HepG2 (cell line): ENCODE measurements around the gene SPAG4. TPM values are rescaled to one million over a fixed set of nuclear protein-coding genes. Genes with fewer than 3 reads are reported as not detected.

Source experiments
- FLYWCH1 ChIP-seq: sonication (generic); formaldehyde crosslinking; IDR thresholded peaks from 2 replicates; pipeline ENCODE4 v1.8.1; 2023; ENCODE audit warnings: mild to moderate bottlenecking, missing genetic modification reagents
- FOXK1 ChIP-seq: sonication (generic); formaldehyde crosslinking; IDR thresholded peaks from 2 replicates; pipeline ENCODE4 v1.4.0; 2020; ENCODE audit warnings: low read depth, missing genetic modification reagents, borderline replicate concordance
- JUNB ChIP-seq: sonication (generic); formaldehyde crosslinking; IDR thresholded peaks from 2 replicates; pipeline ENCODE4 v1.8.0; 2022; ENCODE audit warnings: missing genetic modification reagents, mild to moderate bottlenecking, borderline replicate concordance
- MIER3 ChIP-seq: IDR thresholded peaks from 2 replicates; pipeline ENCODE4 v1.6.1; 2016; ENCODE audit warnings: missing compliant biosample characterization, borderline replicate concordance
- RAD21 ChIP-seq: fragments of 450-650 bp; formaldehyde crosslinking; IDR thresholded peaks from 2 replicates; pipeline ENCODE4 v1.5.0; 2020; ENCODE audit warnings: mild to moderate bottlenecking
- SMC3 ChIP-seq: IDR thresholded peaks from 2 replicates; pipeline ENCODE4 v1.6.1; 2011; ENCODE audit warnings: low read length, improper control_type of control experiment
- TSC22D2 ChIP-seq: sonication (generic); formaldehyde crosslinking; IDR thresholded peaks from 2 replicates; pipeline ENCODE4 v1.5.1; 2020; ENCODE audit warnings: missing genetic modification reagents, mild to moderate bottlenecking, borderline replicate concordance
- ZMYM2 ChIP-seq: sonication (generic); formaldehyde crosslinking; IDR thresholded peaks from 2 replicates; pipeline ENCODE4 v1.8.0; 2022; ENCODE audit warnings: mild to moderate bottlenecking, missing genetic modification reagents
- ZNF441 ChIP-seq: sonication (generic); formaldehyde crosslinking; IDR thresholded peaks from 2 replicates; pipeline ENCODE4 v1.7.0; 2021; ENCODE audit warnings: missing genetic modification reagents, borderline replicate concordance
- ZNF558 ChIP-seq: sonication (generic); formaldehyde crosslinking; IDR thresholded peaks from 2 replicates; pipeline ENCODE4 v1.9.0; 2022; ENCODE audit warnings: mild to moderate bottlenecking, missing genetic modification reagents, borderline replicate concordance
- polyA plus RNA-seq, 8 experiments: library from polyadenylated mRNA; depleted of rRNA in 3 of 8; stranded (reverse) in 7 of 8; unstranded in 1 of 8; fragments of >200 nt; fragmentation: Illumina TruSeq in 4 of 8; extraction: Trizol in 4 of 8; gene quantifications; 2 replicates each; pipeline versions ENCODE4 v1.2.1 to v1.2.3, GENCODE V29; 2011 to 2016; ENCODE audit warnings: low read depth in 4 of 8, missing spikeins in 1 of 8, mixed read lengths in 1 of 8; ENCODE audit not compliant: insufficient read depth in 1 of 8
- total RNA-seq, 5 experiments: library from RNA; depleted of rRNA; stranded (reverse); fragments of >200 nt; fragmentation: Illumina TruSeq; extraction: Trizol; gene quantifications; 2 replicates each; pipeline ENCODE4 v1.2.3, GENCODE V29; 2016; ENCODE audit warnings: low read depth in 1 of 5
- TF ChIP-seq, protein P1 (sequence below): fragments of 450-650 bp; IDR thresholded peaks from 2 replicates; pipeline ENCODE4 v1.6.1; 2016
- TF ChIP-seq, protein P2 (sequence below): sonication (generic); formaldehyde crosslinking; IDR thresholded peaks from 2 replicates; pipeline ENCODE4 v1.9.0; 2021; ENCODE audit warnings: mild to moderate bottlenecking, missing genetic modification reagents
- TF ChIP-seq, protein P3 (sequence below): IDR thresholded peaks from 2 replicates; pipeline ENCODE4 v1.6.1; 2016
- TF ChIP-seq, protein P4 (sequence below): conservative IDR thresholded peaks from 2 replicates; pipeline ENCODE4 v1.6.1; 2018; ENCODE audit warnings: missing genetic modification reagents

SPAG4 gene
- total and polyA plus RNA-seq, 2 of the 13 experiments (the other 11 are each of a cell fraction or from before 2014, with no cell fraction given), result 5.8 to 137 TPM

DNA sequence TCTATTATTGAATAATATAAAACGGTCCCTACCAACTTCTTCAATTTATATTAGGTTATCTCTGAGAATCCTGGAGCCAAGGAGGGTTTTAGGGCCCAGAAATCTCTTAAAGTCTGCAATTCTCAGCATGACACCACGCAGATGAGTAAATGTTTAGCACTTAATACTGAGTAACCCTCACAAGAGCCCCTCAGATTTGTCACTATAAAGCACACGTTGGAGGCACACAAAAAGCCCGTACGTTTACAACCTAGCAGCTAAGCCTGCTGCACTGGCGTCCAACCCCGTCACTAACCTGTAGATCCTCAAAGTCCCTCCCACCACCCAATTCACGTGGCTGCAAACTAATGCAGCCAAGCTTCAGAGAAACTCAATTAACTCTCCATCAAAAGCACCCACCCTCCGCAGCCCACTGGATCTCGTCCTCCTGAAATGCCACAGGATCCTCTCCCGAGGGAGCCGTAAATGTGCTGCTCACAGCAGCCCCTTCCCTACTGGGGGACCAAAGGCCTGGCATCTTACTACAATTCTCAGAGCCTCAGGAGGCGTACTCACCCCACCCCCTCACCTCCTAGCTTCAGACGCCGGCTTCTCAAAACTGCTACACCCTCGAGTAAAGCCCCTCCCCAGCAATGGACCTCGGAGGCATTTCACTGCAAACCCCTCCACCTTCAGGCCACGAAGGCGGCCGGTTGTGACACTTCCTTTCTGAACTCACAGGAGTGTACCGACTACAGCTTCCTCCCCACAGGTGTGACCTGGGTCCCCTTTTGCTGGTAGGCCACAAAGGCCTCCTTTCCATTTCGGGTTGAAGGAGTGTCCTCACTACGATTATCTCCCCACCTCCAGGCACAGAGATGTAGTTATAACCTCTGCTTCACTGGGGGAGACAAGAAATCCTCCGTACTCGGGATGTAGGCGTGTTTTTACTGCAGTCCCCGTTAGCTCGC is 48.2 kb downstream of the SPAG4 start (continued):
- TF ChIP-seq, protein P1, sequence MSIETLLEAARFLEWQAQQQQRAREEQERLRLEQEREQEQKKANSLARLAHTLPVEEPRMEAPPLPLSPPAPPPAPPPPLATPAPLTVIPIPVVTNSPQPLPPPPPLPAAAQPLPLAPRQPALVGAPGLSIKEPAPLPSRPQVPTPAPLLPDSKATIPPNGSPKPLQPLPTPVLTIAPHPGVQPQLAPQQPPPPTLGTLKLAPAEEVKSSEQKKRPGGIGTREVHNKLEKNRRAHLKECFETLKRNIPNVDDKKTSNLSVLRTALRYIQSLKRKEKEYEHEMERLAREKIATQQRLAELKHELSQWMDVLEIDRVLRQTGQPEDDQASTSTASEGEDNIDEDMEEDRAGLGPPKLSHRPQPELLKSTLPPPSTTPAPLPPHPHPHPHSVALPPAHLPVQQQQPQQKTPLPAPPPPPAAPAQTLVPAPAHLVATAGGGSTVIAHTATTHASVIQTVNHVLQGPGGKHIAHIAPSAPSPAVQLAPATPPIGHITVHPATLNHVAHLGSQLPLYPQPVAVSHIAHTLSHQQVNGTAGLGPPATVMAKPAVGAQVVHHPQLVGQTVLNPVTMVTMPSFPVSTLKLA, result 0 out of 2 replicates have a peak, but pooled peaks have one; percentile 9
- TF ChIP-seq FLYWCH1 (CRISPR knock-in tag) (0 out of 2 replicates have a peak, but pooled peaks have one; percentile 22), ZNF441 (0 out of 2 replicates have a peak, but pooled peaks have one; percentile 43), JUNB (CRISPR knock-in tag) (no peak), SMC3 (peak; percentile 1; the same call in 1 of the 2 replicates), RAD21 (peak; percentile 25; the same call in 1 of the 2 replicates), MIER3 (CRISPR knock-in tag) (0 out of 2 replicates have a peak, but pooled peaks have one; percentile 17), FOXK1 (CRISPR knock-in tag) (0 out of 2 replicates have a peak, but pooled peaks have one; percentile 11), TSC22D2 (CRISPR knock-in tag) (0 out of 2 replicates have a peak, but pooled peaks have one; percentile 71), ZNF558 (CRISPR knock-in tag) (no peak), ZMYM2 (CRISPR knock-in tag) (peak; percentile 60; the same call in 1 of the 2 replicates)
- TF ChIP-seq, protein P2, sequence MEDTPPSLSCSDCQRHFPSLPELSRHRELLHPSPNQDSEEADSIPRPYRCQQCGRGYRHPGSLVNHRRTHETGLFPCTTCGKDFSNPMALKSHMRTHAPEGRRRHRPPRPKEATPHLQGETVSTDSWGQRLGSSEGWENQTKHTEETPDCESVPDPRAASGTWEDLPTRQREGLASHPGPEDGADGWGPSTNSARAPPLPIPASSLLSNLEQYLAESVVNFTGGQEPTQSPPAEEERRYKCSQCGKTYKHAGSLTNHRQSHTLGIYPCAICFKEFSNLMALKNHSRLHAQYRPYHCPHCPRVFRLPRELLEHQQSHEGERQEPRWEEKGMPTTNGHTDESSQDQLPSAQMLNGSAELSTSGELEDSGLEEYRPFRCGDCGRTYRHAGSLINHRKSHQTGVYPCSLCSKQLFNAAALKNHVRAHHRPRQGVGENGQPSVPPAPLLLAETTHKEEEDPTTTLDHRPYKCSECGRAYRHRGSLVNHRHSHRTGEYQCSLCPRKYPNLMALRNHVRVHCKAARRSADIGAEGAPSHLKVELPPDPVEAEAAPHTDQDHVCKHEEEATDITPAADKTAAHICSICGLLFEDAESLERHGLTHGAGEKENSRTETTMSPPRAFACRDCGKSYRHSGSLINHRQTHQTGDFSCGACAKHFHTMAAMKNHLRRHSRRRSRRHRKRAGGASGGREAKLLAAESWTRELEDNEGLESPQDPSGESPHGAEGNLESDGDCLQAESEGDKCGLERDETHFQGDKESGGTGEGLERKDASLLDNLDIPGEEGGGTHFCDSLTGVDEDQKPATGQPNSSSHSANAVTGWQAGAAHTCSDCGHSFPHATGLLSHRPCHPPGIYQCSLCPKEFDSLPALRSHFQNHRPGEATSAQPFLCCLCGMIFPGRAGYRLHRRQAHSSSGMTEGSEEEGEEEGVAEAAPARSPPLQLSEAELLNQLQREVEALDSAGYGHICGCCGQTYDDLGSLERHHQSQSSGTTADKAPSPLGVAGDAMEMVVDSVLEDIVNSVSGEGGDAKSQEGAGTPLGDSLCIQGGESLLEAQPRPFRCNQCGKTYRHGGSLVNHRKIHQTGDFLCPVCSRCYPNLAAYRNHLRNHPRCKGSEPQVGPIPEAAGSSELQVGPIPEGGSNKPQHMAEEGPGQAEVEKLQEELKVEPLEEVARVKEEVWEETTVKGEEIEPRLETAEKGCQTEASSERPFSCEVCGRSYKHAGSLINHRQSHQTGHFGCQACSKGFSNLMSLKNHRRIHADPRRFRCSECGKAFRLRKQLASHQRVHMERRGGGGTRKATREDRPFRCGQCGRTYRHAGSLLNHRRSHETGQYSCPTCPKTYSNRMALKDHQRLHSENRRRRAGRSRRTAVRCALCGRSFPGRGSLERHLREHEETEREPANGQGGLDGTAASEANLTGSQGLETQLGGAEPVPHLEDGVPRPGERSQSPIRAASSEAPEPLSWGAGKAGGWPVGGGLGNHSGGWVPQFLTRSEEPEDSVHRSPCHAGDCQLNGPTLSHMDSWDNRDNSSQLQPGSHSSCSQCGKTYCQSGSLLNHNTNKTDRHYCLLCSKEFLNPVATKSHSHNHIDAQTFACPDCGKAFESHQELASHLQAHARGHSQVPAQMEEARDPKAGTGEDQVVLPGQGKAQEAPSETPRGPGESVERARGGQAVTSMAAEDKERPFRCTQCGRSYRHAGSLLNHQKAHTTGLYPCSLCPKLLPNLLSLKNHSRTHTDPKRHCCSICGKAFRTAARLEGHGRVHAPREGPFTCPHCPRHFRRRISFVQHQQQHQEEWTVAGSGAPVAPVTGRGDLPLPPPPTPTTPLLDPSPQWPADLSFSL (CRISPR knock-in tag), result peak; percentile 69; the same call in 1 of the 2 replicates
- TF ChIP-seq, protein P3, sequence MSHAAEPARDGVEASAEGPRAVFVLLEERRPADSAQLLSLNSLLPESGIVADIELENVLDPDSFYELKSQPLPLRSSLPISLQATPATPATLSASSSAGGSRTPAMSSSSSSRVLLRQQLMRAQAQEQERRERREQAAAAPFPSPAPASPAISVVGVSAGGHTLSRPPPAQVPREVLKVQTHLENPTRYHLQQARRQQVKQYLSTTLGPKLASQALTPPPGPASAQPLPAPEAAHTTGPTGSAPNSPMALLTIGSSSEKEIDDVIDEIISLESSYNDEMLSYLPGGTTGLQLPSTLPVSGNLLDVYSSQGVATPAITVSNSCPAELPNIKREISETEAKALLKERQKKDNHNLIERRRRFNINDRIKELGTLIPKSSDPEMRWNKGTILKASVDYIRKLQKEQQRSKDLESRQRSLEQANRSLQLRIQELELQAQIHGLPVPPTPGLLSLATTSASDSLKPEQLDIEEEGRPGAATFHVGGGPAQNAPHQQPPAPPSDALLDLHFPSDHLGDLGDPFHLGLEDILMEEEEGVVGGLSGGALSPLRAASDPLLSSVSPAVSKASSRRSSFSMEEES, result 0 out of 2 replicates have a peak, but pooled peaks have one; percentile 28
- TF ChIP-seq, protein P4, sequence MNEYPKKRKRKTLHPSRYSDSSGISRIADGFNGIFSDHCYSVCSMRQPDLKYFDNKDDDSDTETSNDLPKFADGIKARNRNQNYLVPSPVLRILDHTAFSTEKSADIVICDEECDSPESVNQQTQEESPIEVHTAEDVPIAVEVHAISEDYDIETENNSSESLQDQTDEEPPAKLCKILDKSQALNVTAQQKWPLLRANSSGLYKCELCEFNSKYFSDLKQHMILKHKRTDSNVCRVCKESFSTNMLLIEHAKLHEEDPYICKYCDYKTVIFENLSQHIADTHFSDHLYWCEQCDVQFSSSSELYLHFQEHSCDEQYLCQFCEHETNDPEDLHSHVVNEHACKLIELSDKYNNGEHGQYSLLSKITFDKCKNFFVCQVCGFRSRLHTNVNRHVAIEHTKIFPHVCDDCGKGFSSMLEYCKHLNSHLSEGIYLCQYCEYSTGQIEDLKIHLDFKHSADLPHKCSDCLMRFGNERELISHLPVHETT (CRISPR knock-in tag), result peak; percentile 14; the same call in 1 of the 2 replicates
